ENCODE data around the gene DPEP2NB. TPM values are rescaled to one million over a fixed set of nuclear protein-coding genes. Genes with fewer than 3 reads are reported as not detected.
"Not testable (repeated sequence)": the region's sequence is repeated elsewhere in the genome, so short reads cannot be mapped to it uniquely, and the experiment has no call there.

The DPEP2NB gene
- total RNA-seq, 1 donor from 2014 or later: not detected

DNA sequence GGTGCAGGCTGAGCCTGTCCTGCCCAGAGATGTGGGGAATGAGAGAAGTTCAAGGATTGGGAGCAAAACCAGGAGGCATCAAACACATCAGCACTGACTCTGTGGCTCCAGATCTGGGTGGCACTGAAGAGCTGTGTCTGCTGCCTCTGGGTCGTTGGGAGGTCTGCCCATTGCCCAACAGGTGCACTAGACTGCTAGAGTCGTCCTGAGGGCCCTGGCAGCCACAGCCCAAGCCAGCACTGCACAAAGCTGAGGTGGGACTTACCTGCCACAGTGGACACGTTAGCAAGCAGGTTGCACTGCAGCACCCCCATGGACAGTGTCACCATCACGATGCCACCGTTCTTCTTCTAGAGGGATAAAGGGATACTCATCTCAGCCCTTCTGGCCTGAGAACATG is 38.7 kb downstream of the DPEP2NB start:
- FAIRE-seq (no peak), DNase-seq (ENCODE audit: low read depth) (no peak)
- TF ChIP-seq, protein P1, sequence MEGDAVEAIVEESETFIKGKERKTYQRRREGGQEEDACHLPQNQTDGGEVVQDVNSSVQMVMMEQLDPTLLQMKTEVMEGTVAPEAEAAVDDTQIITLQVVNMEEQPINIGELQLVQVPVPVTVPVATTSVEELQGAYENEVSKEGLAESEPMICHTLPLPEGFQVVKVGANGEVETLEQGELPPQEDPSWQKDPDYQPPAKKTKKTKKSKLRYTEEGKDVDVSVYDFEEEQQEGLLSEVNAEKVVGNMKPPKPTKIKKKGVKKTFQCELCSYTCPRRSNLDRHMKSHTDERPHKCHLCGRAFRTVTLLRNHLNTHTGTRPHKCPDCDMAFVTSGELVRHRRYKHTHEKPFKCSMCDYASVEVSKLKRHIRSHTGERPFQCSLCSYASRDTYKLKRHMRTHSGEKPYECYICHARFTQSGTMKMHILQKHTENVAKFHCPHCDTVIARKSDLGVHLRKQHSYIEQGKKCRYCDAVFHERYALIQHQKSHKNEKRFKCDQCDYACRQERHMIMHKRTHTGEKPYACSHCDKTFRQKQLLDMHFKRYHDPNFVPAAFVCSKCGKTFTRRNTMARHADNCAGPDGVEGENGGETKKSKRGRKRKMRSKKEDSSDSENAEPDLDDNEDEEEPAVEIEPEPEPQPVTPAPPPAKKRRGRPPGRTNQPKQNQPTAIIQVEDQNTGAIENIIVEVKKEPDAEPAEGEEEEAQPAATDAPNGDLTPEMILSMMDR (IDR thresholded peaks at IDR 0.05; ENCODE audit: insufficient read depth, low read depth, low read length): no peak

GRCh38 chr16:67976205-67976604 is 39.5 kb downstream of the DPEP2NB start:
- Histone ChIP-seq H3K4me3 (ENCODE audit: insufficient read depth, low read depth, low read length) (no peak overlapping the region), H3K36me3 (ENCODE audit: insufficient read depth, low read length) (no peaks in the 10 kb centered on the region), H3K4me2 (ENCODE audit: low read length) (no peak overlapping the region), H4K20me1 (ENCODE audit: insufficient read depth, low read length) (no peaks in the 10 kb centered on the region), H3K4me1 (ENCODE audit: insufficient read depth, low read length) (no peaks in the 10 kb centered on the region), H2AFZ (ENCODE audit: low read depth, low read length) (no peak overlapping the region), H3K79me2 (ENCODE audit: insufficient read depth, low read length) (no peaks in the 10 kb centered on the region), H3K27me3 (ENCODE audit: insufficient read depth, low read length) (peaks cover 16% of the 10 kb centered on the region), H3K9me3 (ENCODE audit: insufficient read depth, low read depth, low read length) (no peaks in the 10 kb centered on the region), H3K27ac (ENCODE audit: low read depth, low read length) (no peak overlapping the region), H3K9ac (ENCODE audit: low read length) (no peak overlapping the region)
- no peak overlapping the region for H3K4me3 Mint-ChIP-seq (ENCODE audit: unreplicated experiment)
- TF ChIP-seq EZH2 (IDR thresholded peaks at IDR 0.05; ENCODE audit: insufficient read depth, low read length): no peak
- TF ChIP-seq, protein P1 (IDR thresholded peaks at IDR 0.05; ENCODE audit: insufficient read depth, low read depth, low read length): no peak
- no peak for DNase-seq (ENCODE audit: low read depth)
- no peaks in the 10 kb centered on the region for H3K9me3 Mint-ChIP-seq (ENCODE audit: unreplicated experiment)
- peaks cover 27% of the 10 kb centered on the region for H3K27me3 Mint-ChIP-seq (ENCODE audit: low read depth, unreplicated experiment)
- H3K36me3 Mint-ChIP-seq (ENCODE audit: low read depth, unreplicated experiment): no peaks in the 10 kb centered on the region
- no peaks in the 10 kb centered on the region for H3K4me1 Mint-ChIP-seq (ENCODE audit: low read depth, unreplicated experiment)
- H3K27ac Mint-ChIP-seq (ENCODE audit: unreplicated experiment): no peak overlapping the region
- FAIRE-seq: no peak

More for the DNA sequence above, 38.7 kb downstream of the DPEP2NB start:
- Histone ChIP-seq H2AFZ (ENCODE audit: low read depth, low read length) (no peak overlapping the region), H3K4me3 (ENCODE audit: insufficient read depth, low read depth, low read length) (no peak overlapping the region), H3K79me2 (ENCODE audit: insufficient read depth, low read length) (no peaks in the 10 kb centered on the region), H3K9ac (ENCODE audit: low read length) (no peak overlapping the region), H3K4me2 (ENCODE audit: low read length) (no peak overlapping the region), H3K27me3 (ENCODE audit: insufficient read depth, low read length) (peaks cover 16% of the 10 kb centered on the region), H4K20me1 (ENCODE audit: insufficient read depth, low read length) (no peaks in the 10 kb centered on the region), H3K27ac (ENCODE audit: low read depth, low read length) (no peak overlapping the region), H3K4me1 (ENCODE audit: insufficient read depth, low read length) (no peaks in the 10 kb centered on the region), H3K36me3 (ENCODE audit: insufficient read depth, low read length) (no peaks in the 10 kb centered on the region), H3K9me3 (ENCODE audit: insufficient read depth, low read depth, low read length) (no peaks in the 10 kb centered on the region)
- Mint-ChIP-seq H3K27ac (ENCODE audit: unreplicated experiment) (no peak overlapping the region), H3K36me3 (ENCODE audit: low read depth, unreplicated experiment) (no peaks in the 10 kb centered on the region), H3K4me1 (ENCODE audit: low read depth, unreplicated experiment) (no peaks in the 10 kb centered on the region), H3K4me3 (ENCODE audit: unreplicated experiment) (no peak overlapping the region), H3K9me3 (ENCODE audit: unreplicated experiment) (no peaks in the 10 kb centered on the region), H3K27me3 (ENCODE audit: low read depth, unreplicated experiment) (peaks cover 27% of the 10 kb centered on the region)

DNA sequence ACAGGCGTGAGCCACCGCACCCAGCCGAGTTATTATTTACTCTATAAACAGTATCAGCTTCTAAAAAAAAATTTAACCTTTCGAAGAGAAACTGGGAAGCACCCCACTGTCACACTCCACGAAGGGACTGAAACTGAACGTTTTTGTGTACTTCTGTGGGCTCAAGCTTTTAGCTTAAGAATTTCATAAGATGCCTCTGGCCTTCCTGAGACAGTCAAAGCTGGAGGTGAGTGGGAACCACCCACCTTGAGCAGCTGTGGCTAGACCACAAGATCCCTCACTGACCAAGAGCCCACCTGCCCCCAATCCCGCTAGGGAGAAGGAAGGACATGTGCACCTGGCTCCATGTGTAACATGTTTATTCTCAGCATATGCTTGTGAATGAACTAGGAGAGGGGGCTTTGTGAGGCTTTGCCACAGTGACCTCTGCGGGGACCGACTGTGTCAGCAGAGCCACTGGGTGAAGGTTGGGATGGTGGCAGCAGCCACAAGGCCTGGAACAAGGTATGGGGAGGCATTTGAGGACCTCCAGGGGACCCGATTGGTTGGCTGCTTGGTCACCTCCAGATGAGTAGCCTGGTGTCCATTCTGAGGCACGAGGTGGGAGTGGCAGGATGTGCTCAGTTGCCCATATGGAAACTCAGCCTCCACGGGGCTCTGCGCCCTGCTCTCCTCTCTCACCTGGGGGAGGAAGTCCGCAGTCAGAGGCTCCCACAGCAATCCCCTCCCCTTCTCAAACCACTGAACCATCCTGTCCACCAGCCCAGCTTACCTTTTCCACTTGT is 40.2 kb downstream of the DPEP2NB start:
- H4K20me1 ChIP-seq (ENCODE audit: insufficient read depth, low read length): no peaks in the 10 kb centered on the region

GRCh38 chr16:67972285-67972684 is 43.4 kb downstream of the DPEP2NB start:
- not testable (repeated sequence) for H3K9ac ChIP-seq (ENCODE audit: low read length); H3K27ac Mint-ChIP-seq (ENCODE audit: unreplicated experiment); H3K4me3 Mint-ChIP-seq (ENCODE audit: unreplicated experiment); FAIRE-seq; H3K36me3 ChIP-seq (ENCODE audit: insufficient read depth, low read length); H3K4me1 Mint-ChIP-seq (ENCODE audit: low read depth, unreplicated experiment); H3K27ac ChIP-seq (ENCODE audit: low read depth, low read length); DNase-seq (ENCODE audit: low read depth); H3K4me3 ChIP-seq (ENCODE audit: insufficient read depth, low read depth, low read length); H4K20me1 ChIP-seq (ENCODE audit: insufficient read depth, low read length); H3K9me3 Mint-ChIP-seq (ENCODE audit: unreplicated experiment); H3K9me3 ChIP-seq (ENCODE audit: insufficient read depth, low read depth, low read length); H2AFZ ChIP-seq (ENCODE audit: low read depth, low read length); H3K36me3 Mint-ChIP-seq (ENCODE audit: low read depth, unreplicated experiment); H3K4me2 ChIP-seq (ENCODE audit: low read length)
- Histone ChIP-seq H3K27me3 (ENCODE audit: insufficient read depth, low read length) (peaks cover 10% of the 10 kb centered on the region), H3K4me1 (ENCODE audit: insufficient read depth, low read length) (peaks cover 11% of the 10 kb centered on the region), H3K79me2 (ENCODE audit: insufficient read depth, low read length) (peaks cover 11% of the 10 kb centered on the region)
- peaks cover 24% of the 10 kb centered on the region for H3K27me3 Mint-ChIP-seq (ENCODE audit: low read depth, unreplicated experiment)

More for the DNA sequence above, 40.2 kb downstream of the DPEP2NB start:
- no peak overlapping the region for H3K27ac ChIP-seq (ENCODE audit: low read depth, low read length)
- H3K27me3 Mint-ChIP-seq (ENCODE audit: low read depth, unreplicated experiment): peaks cover 25% of the 10 kb centered on the region
- H3K36me3 Mint-ChIP-seq (ENCODE audit: low read depth, unreplicated experiment): no peaks in the 10 kb centered on the region
- no peak for DNase-seq (ENCODE audit: low read depth)
- no peaks in the 10 kb centered on the region for H3K4me1 ChIP-seq (ENCODE audit: insufficient read depth, low read length)
- H3K4me1 Mint-ChIP-seq (ENCODE audit: low read depth, unreplicated experiment): no peaks in the 10 kb centered on the region
- no peaks in the 10 kb centered on the region for H3K79me2 ChIP-seq (ENCODE audit: insufficient read depth, low read length)
- H3K4me3 ChIP-seq (ENCODE audit: insufficient read depth, low read depth, low read length): no peak overlapping the region
- no peaks in the 10 kb centered on the region for H3K9me3 ChIP-seq (ENCODE audit: insufficient read depth, low read depth, low read length)
- H3K4me3 Mint-ChIP-seq (ENCODE audit: unreplicated experiment): no peak overlapping the region
- H3K9ac ChIP-seq (ENCODE audit: low read length): no peak overlapping the region
- H3K36me3 ChIP-seq (ENCODE audit: insufficient read depth, low read length): no peaks in the 10 kb centered on the region
- H3K4me2 ChIP-seq (ENCODE audit: low read length): no peak overlapping the region
- no peak for FAIRE-seq
- no peak overlapping the region for H3K27ac Mint-ChIP-seq (ENCODE audit: unreplicated experiment)
- H3K9me3 Mint-ChIP-seq (ENCODE audit: unreplicated experiment): no peaks in the 10 kb centered on the region
- H3K27me3 ChIP-seq (ENCODE audit: insufficient read depth, low read length): peaks cover 16% of the 10 kb centered on the region
- TF ChIP-seq, protein P1 (IDR thresholded peaks at IDR 0.05; ENCODE audit: insufficient read depth, low read depth, low read length): no peak
- TF ChIP-seq EZH2 (IDR thresholded peaks at IDR 0.05; ENCODE audit: insufficient read depth, low read length): no peak
- H2AFZ ChIP-seq (ENCODE audit: low read depth, low read length): no peak overlapping the region
